GM11168 (cell line): Measurements from ENCODE around the gene TAS2R10.
"Not testable (repeated sequence)": the region's sequence is repeated elsewhere in the genome, so short reads cannot be mapped to it uniquely, and the experiment has no call there.

ENCODE experiments used
- in situ Hi-C: fragments of 300-500 bp; cut with MboI; formaldehyde crosslinking; loops from one replicate; pipeline ENCODE4 v1.12.0; 2022; ENCODE audit warnings: low sequenced_read_pairs; ENCODE audit not compliant: unreplicated experiment

Gene TAS2R10

DNA sequence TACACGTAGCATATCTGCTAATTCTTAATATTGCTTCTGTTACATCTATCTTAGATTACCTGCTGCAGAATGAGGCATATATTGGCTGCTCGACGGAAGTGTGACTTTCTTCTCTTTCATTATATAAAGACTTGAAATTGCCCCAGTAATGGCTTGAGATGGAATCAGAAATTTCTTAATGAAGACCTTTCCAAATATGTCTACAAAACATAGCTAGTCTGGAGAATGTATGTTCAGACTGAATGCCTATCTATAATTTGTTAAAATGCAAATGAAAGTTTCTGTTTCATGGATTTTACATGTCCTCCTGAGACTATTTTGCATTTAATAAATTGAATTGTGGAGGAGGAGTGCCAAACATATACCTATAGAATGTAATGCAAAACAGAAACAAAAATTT, at the start of gene TAS2R10:
TAS2R10 (minus strand) TSS at position 101 of the 400 bp plus-strand sequence; CDS start at position 12, 89 bp downstream.
- in situ Hi-C loops, result no loop called here

DNA sequence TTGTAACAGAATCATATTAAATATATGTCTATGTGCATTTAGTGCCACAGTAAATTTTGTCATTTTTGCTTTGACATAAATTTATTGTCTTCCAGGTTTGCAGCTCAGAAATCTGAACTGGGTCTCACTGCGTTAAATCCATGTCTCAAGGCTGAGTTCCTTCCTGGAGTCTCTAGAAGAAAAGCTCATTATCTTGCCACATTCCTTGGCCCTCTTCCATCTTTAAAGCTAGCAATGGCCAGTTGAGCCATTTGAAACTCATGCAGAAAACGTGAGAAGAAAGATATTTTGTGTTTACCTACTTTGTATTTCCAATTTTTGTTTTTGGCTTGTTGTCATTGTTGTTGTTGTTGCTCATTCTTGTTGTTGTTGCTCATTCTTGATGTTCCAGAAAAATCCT, 47.2 kb upstream of the TAS2R10 start:
- in situ Hi-C loops, result no loop called here

GRCh38 chr12:10867381-10867780, 41.2 kb upstream of the TAS2R10 start:
- in situ Hi-C loops, result no loop called here

DNA sequence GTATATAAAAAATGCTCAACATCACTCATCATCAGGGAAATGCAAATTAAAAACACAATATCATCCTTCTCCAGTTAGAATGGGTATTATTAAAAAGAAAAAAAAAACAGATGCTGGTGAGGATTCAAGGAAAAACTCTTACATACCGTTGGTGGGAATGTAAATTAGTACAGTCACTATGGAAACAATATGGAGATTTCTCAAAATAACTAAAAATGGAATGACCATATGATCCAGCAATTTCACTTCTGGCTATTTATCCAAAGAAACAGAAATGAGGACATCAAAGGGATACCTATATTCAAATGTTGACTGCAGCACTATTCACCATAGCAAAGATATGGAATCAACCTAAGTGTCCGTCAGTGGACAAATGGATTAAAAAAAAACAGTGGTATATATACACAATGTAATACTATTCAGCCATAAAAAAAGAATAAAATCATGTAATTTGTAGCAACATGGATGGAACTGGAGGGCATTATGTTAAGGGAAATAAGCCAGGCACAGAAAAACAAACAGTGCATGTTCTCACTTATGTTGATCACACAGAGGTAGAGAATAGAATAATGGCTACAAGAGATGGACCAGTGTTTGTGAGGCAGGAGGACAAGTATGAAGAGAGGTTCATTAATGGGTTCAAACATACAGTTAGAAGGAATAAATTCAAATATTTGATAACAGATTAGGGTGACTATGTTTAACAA, 37.5 kb upstream of the TAS2R10 start:
- in situ Hi-C loops, result no loop called here

- in situ Hi-C loops, result no loop called here
Measured at GRCh38 chr12:10861366-10861765, 35.2 kb upstream of the TAS2R10 start.

GRCh38 chr12:10855807-10856206, 29.6 kb upstream of the TAS2R10 start:
- in situ Hi-C loops, result no loop called here

DNA sequence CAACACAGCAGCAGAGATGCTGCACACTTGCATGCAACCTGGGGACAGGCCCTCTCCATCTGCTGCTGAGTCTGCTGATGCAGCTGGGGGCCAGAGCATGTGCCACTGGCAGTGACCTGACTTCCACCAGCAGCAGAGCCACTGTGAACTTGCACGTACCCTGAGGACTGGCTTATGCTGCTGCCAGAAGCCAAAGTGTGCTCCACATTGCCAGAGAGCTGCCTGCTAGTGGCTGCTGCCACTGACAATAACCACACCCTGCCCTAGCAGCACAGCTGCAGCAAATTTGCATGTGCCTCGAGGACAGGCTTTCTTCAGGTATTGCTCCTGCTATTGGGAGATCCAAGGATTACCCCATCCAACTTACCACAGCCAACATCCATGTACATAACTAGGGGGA, 27.6 kb upstream of the TAS2R10 start:
- in situ Hi-C loops, result no loop called here

- in situ Hi-C loops, result no loop called here
Measured at GRCh38 chr12:10851243-10851858, 25.2 kb upstream of the TAS2R10 start.

- in situ Hi-C loops, result no loop called here
Measured at GRCh38 chr12:10849425-10849878, 23.3 kb upstream of the TAS2R10 start, which contains the start of gene PRR4. PRR4 (minus strand) TSS chr12:10849475; CDS start chr12:10849437, 38 bp downstream.

GRCh38 chr12:10847744-10848143, 21.6 kb upstream of the TAS2R10 start:
- in situ Hi-C loops, result no loop called here

DNA sequence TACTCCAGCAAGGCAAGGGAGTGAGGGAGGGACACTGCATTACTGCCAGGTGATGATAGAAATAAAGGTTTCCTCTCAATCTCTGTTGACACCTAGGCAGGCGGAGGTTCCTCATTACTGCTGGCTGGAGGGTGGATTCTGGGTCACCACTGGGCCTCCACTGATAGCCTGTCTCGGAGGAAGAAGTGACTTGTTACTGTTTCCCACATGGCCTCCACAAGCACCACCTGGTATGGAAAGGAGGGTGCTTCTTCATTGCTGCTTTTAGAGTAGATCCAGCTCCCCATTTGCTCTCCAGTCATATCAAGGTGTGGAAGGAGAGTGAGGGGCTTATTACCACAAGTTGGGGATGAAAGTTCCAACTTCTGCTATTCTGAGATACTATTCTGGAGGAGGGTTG, 16.7 kb upstream of the TAS2R10 start:
- in situ Hi-C loops, result no loop called here

GRCh38 chr12:10838461-10838860, 12.3 kb upstream of the TAS2R10 start:
- in situ Hi-C loops, result no loop called here

- in situ Hi-C loops, result no loop called here
Measured at GRCh38 chr12:10829994-10830393, 3.8 kb upstream of the TAS2R10 start.

- in situ Hi-C loops, result no loop called here
Measured at GRCh38 chr12:10824957-10825356, 1.2 kb downstream of the TAS2R10 start.

- in situ Hi-C loops, result no loop called here
Measured at GRCh38 chr12:10811883-10812536, 14.1 kb downstream of the TAS2R10 start.

DNA sequence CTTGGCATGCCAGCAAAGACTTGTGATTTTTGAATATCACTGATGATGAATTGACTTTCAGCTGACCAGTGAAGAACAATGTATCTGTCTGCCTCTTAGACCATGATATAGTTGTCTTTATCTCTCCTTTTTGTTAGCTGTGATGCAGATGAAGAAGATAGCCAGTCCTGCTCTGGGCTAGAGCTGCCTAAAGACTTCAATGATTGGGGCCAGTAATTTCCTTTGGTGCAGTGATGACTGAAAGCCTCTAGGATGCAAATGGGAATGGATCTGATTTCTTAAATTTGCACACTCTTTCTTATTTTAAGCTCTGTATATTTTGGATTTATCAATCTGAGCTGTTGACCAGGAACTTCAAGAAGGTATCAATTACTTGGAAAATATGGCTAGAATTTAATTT, 16.1 kb downstream of the TAS2R10 start, which contains the start of gene TAS2R9:
TAS2R9 (minus strand) TSS at position 101 of the 400 bp plus-strand sequence; CDS start at position 8, 93 bp downstream.
- in situ Hi-C loops, result no loop called here

GRCh38 chr12:10807186-10807585, 19.0 kb downstream of the TAS2R10 start, which contains the start of gene TAS2R8:
TAS2R8 (minus strand) TSS chr12:10807286; CDS start chr12:10806980, 306 bp downstream.
- in situ Hi-C loops, result no loop called here

GRCh38 chr12:10802587-10802986, 23.6 kb downstream of the TAS2R10 start, which contains the start of gene TAS2R7:
TAS2R7 (minus strand) TSS chr12:10802627; CDS start chr12:10802570, 57 bp downstream.
- in situ Hi-C loops, result no loop called here

GRCh38 chr12:10801741-10802140, 24.4 kb downstream of the TAS2R10 start:
- in situ Hi-C loops, result no loop called here

- in situ Hi-C loops, result no loop called here
Measured at GRCh38 chr12:10794222-10794621, 31.9 kb downstream of the TAS2R10 start.

GRCh38 chr12:10791769-10792168, 34.4 kb downstream of the TAS2R10 start:
- in situ Hi-C loops, result not testable (repeated sequence)
